HEK293T (cell line): ENCODE data around the gene SERPINA6.

Source experiments
- BHLHE40 ChIP-seq: fragments of 450-650 bp; IDR thresholded peaks from 2 replicates; pipeline ENCODE4 v1.6.1; 2016; ENCODE audit warnings: mild to moderate bottlenecking, moderate library complexity, borderline replicate concordance
- FOXA1 ChIP-seq: fragments of 450-650 bp; IDR thresholded peaks from 2 replicates; pipeline ENCODE4 v1.6.1; 2016; ENCODE audit warnings: mild to moderate bottlenecking
- FOXK2 ChIP-seq: fragments of 450-650 bp; IDR thresholded peaks from 2 replicates; pipeline ENCODE4 v1.6.1; 2016; ENCODE audit warnings: mild to moderate bottlenecking
- SUZ12 ChIP-seq: fragments of 450-650 bp; IDR thresholded peaks from 2 replicates; pipeline ENCODE4 v1.6.1; 2016; ENCODE audit warnings: mild to moderate bottlenecking

GRCh38 chr14:94292872-94293577, 30.1 kb downstream of the SERPINA6 start, which contains the start of gene SERPINA10:
- TF ChIP-seq SUZ12, result no peak
- no peak for TF ChIP-seq FOXK2
- no peak for TF ChIP-seq BHLHE40
- TF ChIP-seq FOXA1, result no peak
